K562 (cell line): ENCODE measurements around the gene DENND1A. TPM values are rescaled to one million over a fixed set of nuclear protein-coding genes. Genes with fewer than 3 reads are reported as not detected.

Experiments
- ATAC-seq: fragments of 200-7000 bp; cut with Tn5 transposase; 3 replicates; pipeline ENCODE4 v1.9.1; 2020; ENCODE audit warnings: moderate library complexity
- BruUV-seq: library from RNA; stranded (reverse); fragments of 400-500 nt; replicated peaks from 2 replicates; lab custom pipeline; 2021; lab: Mats Ljungman, UMichigan
- CTCF ChIA-PET: fragments of 300-600 bp; formaldehyde crosslinking; extraction: SDS; loops from one replicate; lab custom pipeline; 2021; ENCODE audit warnings: low intra/inter-chr PET ratio; lab: Yijun Ruan, JAX
- POLR2A ChIA-PET: fragments of 300-600, 350-650 bp; sonication (Branson Sonifier 250); formaldehyde crosslinking; extraction: SDS; loops from one replicate; lab custom pipeline; 2021; ENCODE audit warnings: antibody characterized with exemption, inconsistent platforms; lab: Yijun Ruan, JAX
- DNase-seq, 4 experiments: peaks; one replicate each; pipeline versions ENCODE4 v3.0.0 to v3.0.0-alpha.2; 2011 to 2018; ENCODE audit warnings: low spot score in 3 of 4, mixed read lengths in 3 of 4; ENCODE audit errors: extremely low read depth in 1 of 4
- FAIRE-seq: peaks from 2 replicates; lab custom pipeline; 2011; peaks lifted over from hg19 to GRCh38; lab: Jason Lieb, UNC
- H2AFZ ChIP-seq: 2 replicates; pipeline ENCODE4 v1.6.0; 2011; ENCODE audit warnings: low read depth, low read length, control low read depth, inconsistent platforms
- H3K27ac ChIP-seq: fragments of 200-600 bp; 3 replicates; pipeline ENCODE4 v1.8.0; 2011; ENCODE audit warnings: low read depth, mild to moderate bottlenecking, control low read depth, inconsistent platforms, low read length, moderate library complexity, mixed read lengths; ENCODE audit errors: extremely low read depth
- H3K27me3 ChIP-seq, 2 experiments: fragments of 300-600 bp in 1 of 2; 2 replicates in 1 of 2; 3 replicates in 1 of 2; pipeline versions ENCODE4 v1.6.0 to v1.8.0; 2011; ENCODE audit warnings: inconsistent platforms in 2 of 2, low read length in 2 of 2, mild to moderate bottlenecking in 1 of 2, mixed read lengths in 1 of 2, moderate library complexity in 1 of 2; ENCODE audit not compliant: control insufficient read depth in 2 of 2, insufficient read depth in 2 of 2
- H3K36me3 ChIP-seq: fragments of 300-600 bp; 3 replicates; pipeline ENCODE4 v1.8.0; 2011; ENCODE audit warnings: mild to moderate bottlenecking, low read length, inconsistent platforms; ENCODE audit not compliant: control insufficient read depth, insufficient read depth
- H3K4me1 ChIP-seq, 2 experiments: fragments of 200-600 bp in 1 of 2; replicated peaks in 1 of 2; 2 replicates in 1 of 2; 3 replicates in 1 of 2; pipeline versions ENCODE4 v1.5.1 to v1.8.0; 2011; ENCODE audit warnings: inconsistent platforms in 2 of 2, low read length in 2 of 2, mild to moderate bottlenecking in 1 of 2, mixed read lengths in 1 of 2, moderate library complexity in 1 of 2; ENCODE audit not compliant: control insufficient read depth in 2 of 2, insufficient read depth in 2 of 2
- H3K4me2 ChIP-seq: 2 replicates; pipeline ENCODE4 v1.6.1; 2011; ENCODE audit warnings: low read length, control low read depth, inconsistent platforms, mixed read lengths; ENCODE audit not compliant: insufficient read depth
- H3K4me3 ChIP-seq: fragments of 200-600 bp; sonication (generic), shearing (Covaris generic); 2 replicates; pipeline ENCODE4 v1.5.1; 2016; ENCODE audit warnings: control low read depth, inconsistent platforms
- H3K79me2 ChIP-seq: fragments of 200-600 bp; 3 replicates; pipeline ENCODE4 v1.8.0; 2011; ENCODE audit warnings: low read length, inconsistent platforms; ENCODE audit not compliant: control insufficient read depth, insufficient read depth
- H3K9ac ChIP-seq, 2 experiments: 2 replicates each; pipeline versions ENCODE4 v1.6.0 to v1.6.1; 2011; ENCODE audit warnings: low read depth in 2 of 2, low read length in 2 of 2, control low read depth in 1 of 2, inconsistent platforms in 1 of 2, mild to moderate bottlenecking in 1 of 2, mixed read lengths in 1 of 2; ENCODE audit not compliant: insufficient read depth in 1 of 2
- H3K9me1 ChIP-seq: one replicate; pipeline ENCODE4 v1.6.0; 2011; ENCODE audit warnings: inconsistent platforms, mild to moderate bottlenecking, low read length, moderate library complexity; ENCODE audit not compliant: control insufficient read depth, insufficient read depth
- H3K9me3 ChIP-seq: replicated peaks from 2 replicates; pipeline ENCODE4 v1.5.1; 2011; ENCODE audit warnings: low read depth, low read length, inconsistent platforms; ENCODE audit not compliant: control insufficient read depth, insufficient read depth
- H4K20me1 ChIP-seq: replicated peaks from 2 replicates; pipeline ENCODE4 v1.6.1; 2011; ENCODE audit warnings: low read length, inconsistent platforms, mixed read lengths; ENCODE audit not compliant: control insufficient read depth, insufficient read depth
- CCAR2 ChIP-seq: fragments of 200-400 bp; formaldehyde crosslinking; IDR thresholded peaks from 2 replicates; pipeline ENCODE4 v1.6.1; 2017; ENCODE audit warnings: mild to moderate bottlenecking, low read depth, low read length
- E2F6 ChIP-seq, 2 experiments: IDR thresholded peaks; 2 replicates each; pipeline ENCODE4 v1.6.1; 2011; ENCODE audit warnings: borderline replicate concordance in 1 of 2, control low read depth in 1 of 2, low read depth in 1 of 2, low read length in 1 of 2, mild to moderate bottlenecking in 1 of 2, mixed read lengths in 1 of 2, moderate library complexity in 1 of 2; ENCODE audit not compliant: insufficient read depth in 1 of 2, insufficient read length in 1 of 2, poor library complexity in 1 of 2, severe bottlenecking in 1 of 2; ENCODE audit errors: extremely low read depth in 1 of 2
- ELK3 ChIP-seq: fragments of 450-650 bp; formaldehyde crosslinking; IDR thresholded peaks from 2 replicates; pipeline ENCODE4 v1.4.0; 2020; ENCODE audit warnings: mild to moderate bottlenecking
- NCOA2 ChIP-seq, 2 experiments: fragments of 450-650 bp; IDR thresholded peaks; 2 replicates each; pipeline ENCODE4 v1.6.1; 2018; ENCODE audit warnings: mild to moderate bottlenecking in 2 of 2, moderate library complexity in 1 of 2; ENCODE audit not compliant: partially characterized antibody in 2 of 2
- NELFE ChIP-seq: IDR thresholded peaks from 2 replicates; pipeline ENCODE4 v1.6.1; 2011; ENCODE audit warnings: mild to moderate bottlenecking; ENCODE audit not compliant: insufficient read depth, insufficient read length
- RBBP5 ChIP-seq: fragments of 200-600 bp; sonication (generic); IDR thresholded peaks from 2 replicates; pipeline ENCODE4 v1.6.1; 2012; ENCODE audit warnings: borderline replicate concordance, mild to moderate bottlenecking, low read length, control low read depth, inconsistent platforms; ENCODE audit not compliant: insufficient read depth, poor library complexity, severe bottlenecking
- RUNX1 ChIP-seq: sonication (generic); IDR thresholded peaks from 2 replicates; pipeline ENCODE4 v1.6.1; 2016; ENCODE audit warnings: antibody characterized with exemption, low read depth
- SOX6 ChIP-seq: fragments of 450-650 bp; IDR thresholded peaks from 2 replicates; pipeline ENCODE4 v1.6.1; 2014; ENCODE audit warnings: mild to moderate bottlenecking
- SREBF2 ChIP-seq: sonication (generic); formaldehyde crosslinking; IDR thresholded peaks from 2 replicates; pipeline ENCODE4 v1.4.0; 2020; ENCODE audit warnings: mild to moderate bottlenecking, missing genetic modification reagents
- TSHZ1 ChIP-seq: fragments of 250-450 bp; sonication (Bioruptor Pico); IDR thresholded peaks from 2 replicates; pipeline ENCODE4 v1.4.0; 2020; ENCODE audit warnings: mild to moderate bottlenecking, moderate library complexity
- ZBED1 ChIP-seq: IDR thresholded peaks from 2 replicates; pipeline ENCODE4 v1.6.1; 2014
- ZFX ChIP-seq: sonication (generic); formaldehyde crosslinking; IDR thresholded peaks from 2 replicates; pipeline ENCODE4 v1.8.0; 2022; ENCODE audit warnings: mild to moderate bottlenecking, missing genetic modification reagents, moderate library complexity
- ZNF143 ChIP-seq: sonication (generic); formaldehyde crosslinking; IDR thresholded peaks from 2 replicates; pipeline ENCODE4 v1.9.0; 2022; ENCODE audit warnings: mild to moderate bottlenecking, missing genetic modification reagents
- ZNF324 ChIP-seq: fragments of 250-450 bp; sonication (Bioruptor Pico); IDR thresholded peaks from 2 replicates; pipeline ENCODE4 v1.4.0; 2020; ENCODE audit warnings: mild to moderate bottlenecking
- WGBS: fragments of 100-300 bp; shearing (Covaris generic); methylation state at CpG from one replicate; pipeline ENCODE4 v1.1.6; 2016; ENCODE audit warnings: low coverage, mixed read lengths; ENCODE audit not compliant: insufficient coverage; ENCODE audit errors: missing lambda C conversion rate; 5-methylcytosine and 5-hydroxymethylcytosine counted together
- in situ Hi-C: fragments of 300-500 bp; cut with MboI; formaldehyde crosslinking; loops from 4 replicates; pipeline ENCODE4 v1.15.0; 2018; ENCODE audit warnings: inconsistent platforms, mixed read lengths
- intact Hi-C: fragments of 100-400 bp; cut with micrococcal nuclease; formaldehyde crosslinking; loops from 2 replicates; pipeline ENCODE4 v1.14.2; 2022
- polyA plus RNA-seq, 8 experiments: library from polyadenylated mRNA; depleted of rRNA in 4 of 8; stranded (reverse) in 5 of 8; unstranded in 3 of 8; fragments of >200 nt; fragmentation: Nextera tagmentation in 2 of 8; fragmentation: Illumina TruSeq in 1 of 8; extraction: Ambion mirVana in 2 of 8; extraction: Trizol in 1 of 8; gene quantifications; 2 replicates each; pipeline versions ENCODE4 v1.2.1 to v1.2.3, GENCODE V29; 2011 to 2014; ENCODE audit warnings: inconsistent platforms in 1 of 8, missing spikeins in 1 of 8
- total RNA-seq, 7 experiments: library from RNA; depleted of rRNA in 6 of 7; stranded (reverse); fragments of >200 nt in 6 of 7; fragmentation: Illumina TruSeq in 2 of 7; extraction: Trizol in 2 of 7; gene quantifications; 2 replicates each; pipeline versions ENCODE4 v1.2.1 to v1.2.3, GENCODE V29; 2011 to 2021; ENCODE audit warnings: low replicate concordance in 1 of 7

The DENND1A gene
- total and polyA plus RNA-seq, 9 of the 15 experiments (the other 6 are each of a cell fraction or from before 2014, with no cell fraction given): 7.6 to 29.5 (median 15.7) TPM

GRCh38 chr9:123500336-123500735 is 429.6 kb downstream of the DENND1A start:
- CTCF ChIA-PET: no interaction called here
- in situ Hi-C loops: no loop called here
- intact Hi-C loops: no loop called here
- FAIRE-seq: no peak
- TF ChIP-seq NCOA2 (IDR thresholded peaks at IDR 0.05; ENCODE audit: partially characterized antibody in 2 of 2) (no peak), ELK3 (CRISPR knock-in tag) (no peak), ZFX (CRISPR knock-in tag) (no peak), ZNF143 (CRISPR knock-in tag) (no peak), NELFE (no peak), RUNX1 (no peak), TSHZ1 (no peak), RBBP5 (no peak), CCAR2 (no peak), SOX6 (no peak), E2F6 (IDR thresholded peaks at IDR 0.05; ENCODE audit: borderline replicate concordance in 1 of 2, extremely low read depth in 1 of 2, insufficient read depth in 1 of 2, insufficient read length in 1 of 2, low read depth in 1 of 2, low read length in 1 of 2, poor library complexity in 1 of 2, severe bottlenecking in 1 of 2) (no peak), ZBED1 (no peak), SREBF2 (CRISPR knock-in tag) (no peak), ZNF324 (CRISPR knock-in tag) (no peak)
- TF ChIP-seq, all 486 proteins: peak for 0
- Histone ChIP-seq H3K9ac (no peak overlapping the region), H4K20me1 (0 out of 2 replicates have a peak, but pooled peaks cover 6% of the 10 kb centered on the region), H2AFZ (no peak overlapping the region), H3K9me1 (no peaks in the 10 kb centered on the region), H3K36me3 (no peaks in the 10 kb centered on the region), H3K79me2 (no peaks in the 10 kb centered on the region), H3K4me3 (no peak overlapping the region), H3K27me3 (no peaks in the 10 kb centered on the region; a peak in 1 of 5 replicates), H3K4me1 (no peaks in the 10 kb centered on the region), H3K4me2 (no peak overlapping the region), H3K27ac (no peak overlapping the region), H3K9me3 (no peaks in the 10 kb centered on the region)
- WGBS: 71% methylated on average over 3 of the region's 3 CpGs
- DNase-seq: no peak
- no peak for ATAC-seq
- no TSS peak for BruUV-seq
- POLR2A ChIA-PET: no interaction called here
